Lung (tissue), 12 donors: ENCODE data around the gene GIPC1. TPM values are rescaled to one million over a fixed set of nuclear protein-coding genes. Genes with fewer than 3 reads are reported as not detected.

Source experiments
- ATAC-seq: fragments of 200-7000 bp; cut with Tn5 transposase; one replicate; pipeline ENCODE4 v1.9.1; 2020; ENCODE audit warnings: moderate number of reproducible peaks; ENCODE audit not compliant: insufficient read depth, low FRiP score
- DNase-seq, 3 donors: peaks; one replicate each; pipeline ENCODE4 v3.0.0-alpha.2; 2013 to 2017
- H3K27ac ChIP-seq, 2 donors: one replicate each; pipeline ENCODE4 v1.5.1; 2013; ENCODE audit warnings: mild to moderate bottlenecking in 2 of 2, moderate library complexity in 2 of 2, control low read depth in 1 of 2, inconsistent platforms in 1 of 2, low read depth in 1 of 2, low read length in 1 of 2
- H3K27me3 ChIP-seq, 3 donors: one replicate each; pipeline ENCODE4 v1.5.1; 2013; ENCODE audit warnings: low read length in 2 of 3; ENCODE audit not compliant: control insufficient read depth in 3 of 3, insufficient read depth in 3 of 3
- H3K36me3 ChIP-seq, 4 donors: one replicate each; pipeline ENCODE4 v1.5.1; 2013; ENCODE audit warnings: low read length in 4 of 4, mild to moderate bottlenecking in 1 of 4, moderate library complexity in 1 of 4; ENCODE audit not compliant: control insufficient read depth in 4 of 4, insufficient read depth in 4 of 4
- H3K4me1 ChIP-seq, 5 donors: one replicate each; pipeline ENCODE4 v1.5.1; 2013; ENCODE audit warnings: low read length in 5 of 5, mild to moderate bottlenecking in 2 of 5, moderate library complexity in 1 of 5; ENCODE audit not compliant: control insufficient read depth in 5 of 5, insufficient read depth in 5 of 5
- H3K4me3 ChIP-seq: one replicate; pipeline ENCODE4 v1.5.1; 2013; ENCODE audit warnings: mild to moderate bottlenecking, control low read depth, moderate library complexity
- H3K9ac ChIP-seq, 2 donors: one replicate each; pipeline ENCODE4 v1.5.1; 2013; ENCODE audit warnings: low read length in 2 of 2, control low read depth in 1 of 2; ENCODE audit not compliant: insufficient read depth in 1 of 2
- H3K9me3 ChIP-seq, 4 donors: one replicate each; pipeline ENCODE4 v1.5.1; 2013; ENCODE audit warnings: low read length in 3 of 4, mild to moderate bottlenecking in 1 of 4, moderate library complexity in 1 of 4; ENCODE audit not compliant: control insufficient read depth in 4 of 4, insufficient read depth in 3 of 4
- CTCF ChIP-seq: IDR thresholded peaks from 2 replicates; pipeline ENCODE4 v1.5.1; 2012; ENCODE audit warnings: mild to moderate bottlenecking; ENCODE audit errors: control extremely low read depth, extremely low read depth
- WGBS, 2 donors: extraction: QIAGEN DNeasy Blood & Tissue Kit; methylation state at CpG; one replicate each; pipeline ENCODE4 v1.1.7; 2013; 5-methylcytosine and 5-hydroxymethylcytosine counted together
- polyA plus RNA-seq, 2 donors: library from polyadenylated mRNA; stranded (reverse); fragments of 200-250 nt; gene quantifications; one replicate each; pipeline ENCODE4 v1.2.1, GENCODE V29; 2013
- total RNA-seq, 2 donors: library from RNA; depleted of rRNA in 1 of 2; stranded (reverse); fragments of >200 nt in 1 of 2; gene quantifications; one replicate each; pipeline ENCODE4 v1.2.1, GENCODE V29; 2014 to 2021
- donor health status: control.
- donor health status: control.
- donor health status: Bipolar disorder and iron deficiency.
- donor health status: healthy.
- donor health status: DM: yes; HTN: yes; CAD: no.

GIPC1 gene
- total and polyA plus RNA-seq, 4 donors = 94.9 to 156 (median 131) TPM

GRCh38 chr19:14474827-14475226, 21.1 kb downstream of the GIPC1 start:
- H3K27ac ChIP-seq = no peak overlapping the region
- TF ChIP-seq CTCF = no peak
- no peak for ATAC-seq
- H3K9ac ChIP-seq = no peak overlapping the region
- peaks cover 3 to 35% (median 13%) of the 10 kb centered on the region in 4 donors for H3K36me3 ChIP-seq
- H3K9me3 ChIP-seq = peaks cover 0 to 2% (median 0%) of the 10 kb centered on the region in 4 donors
- 41 to 45% methylated on average over 12 of the region's 12 CpGs for WGBS, 2 donors
- H3K27me3 ChIP-seq = peaks cover 0 to 9% (median 0%) of the 10 kb centered on the region in 3 donors
- H3K4me1 ChIP-seq = peaks cover 0 to 78% (median 22%) of the 10 kb centered on the region in 5 donors
- DNase-seq = no peak
- H3K4me3 ChIP-seq = no peak overlapping the region

GRCh38 chr19:14473978-14474578, 21.8 kb downstream of the GIPC1 start:
- DNase-seq (peak in 1 of 3 donors; percentile 40), ATAC-seq (no peak)
- Histone ChIP-seq H3K27ac (no peak overlapping the region), H3K9me3 (peaks cover 0 to 2% (median 0%) of the 10 kb centered on the region in 4 donors), H3K9ac (no peak overlapping the region), H3K4me3 (no peak overlapping the region), H3K4me1 (peaks cover 0 to 71% (median 22%) of the 10 kb centered on the region in 5 donors), H3K27me3 (peaks cover 0 to 9% (median 0%) of the 10 kb centered on the region in 3 donors), H3K36me3 (peaks cover 3 to 37% (median 17%) of the 10 kb centered on the region in 4 donors)
- no peak for TF ChIP-seq CTCF
- WGBS, 2 donors = 25 to 30% methylated on average over 52 to 53 of the region's 53 CpGs

GRCh38 chr19:14473073-14473977, 22.6 kb downstream of the GIPC1 start:
- DNase-seq (peak in 1 of 3 donors; percentile 60), ATAC-seq (no peak)
- Histone ChIP-seq H3K9ac (no peak overlapping the region), H3K4me1 (peaks cover 0 to 65% (median 18%) of the 10 kb centered on the region in 5 donors), H3K36me3 (peaks cover 3 to 35% (median 16%) of the 10 kb centered on the region in 4 donors), H3K27ac (no peak overlapping the region), H3K9me3 (peaks cover 0 to 2% (median 0%) of the 10 kb centered on the region in 4 donors), H3K27me3 (peaks cover 0 to 9% (median 0%) of the 10 kb centered on the region in 3 donors), H3K4me3 (no peak overlapping the region)
- no peak for TF ChIP-seq CTCF
- WGBS, 2 donors = 14% methylated on average over 48 to 97 of the region's 97 CpGs
